HG03354 (cell line): ENCODE measurements around the gene CPSF2.

Experiments used
- ATAC-seq: cut with Tn5 transposase; IDR thresholded peaks from one replicate; pipeline ENCODE4 v1.9.1; 2021; ENCODE audit warnings: mild to moderate bottlenecking; ENCODE audit not compliant: unreplicated experiment, poor library complexity, severe bottlenecking

CPSF2 gene

DNA sequence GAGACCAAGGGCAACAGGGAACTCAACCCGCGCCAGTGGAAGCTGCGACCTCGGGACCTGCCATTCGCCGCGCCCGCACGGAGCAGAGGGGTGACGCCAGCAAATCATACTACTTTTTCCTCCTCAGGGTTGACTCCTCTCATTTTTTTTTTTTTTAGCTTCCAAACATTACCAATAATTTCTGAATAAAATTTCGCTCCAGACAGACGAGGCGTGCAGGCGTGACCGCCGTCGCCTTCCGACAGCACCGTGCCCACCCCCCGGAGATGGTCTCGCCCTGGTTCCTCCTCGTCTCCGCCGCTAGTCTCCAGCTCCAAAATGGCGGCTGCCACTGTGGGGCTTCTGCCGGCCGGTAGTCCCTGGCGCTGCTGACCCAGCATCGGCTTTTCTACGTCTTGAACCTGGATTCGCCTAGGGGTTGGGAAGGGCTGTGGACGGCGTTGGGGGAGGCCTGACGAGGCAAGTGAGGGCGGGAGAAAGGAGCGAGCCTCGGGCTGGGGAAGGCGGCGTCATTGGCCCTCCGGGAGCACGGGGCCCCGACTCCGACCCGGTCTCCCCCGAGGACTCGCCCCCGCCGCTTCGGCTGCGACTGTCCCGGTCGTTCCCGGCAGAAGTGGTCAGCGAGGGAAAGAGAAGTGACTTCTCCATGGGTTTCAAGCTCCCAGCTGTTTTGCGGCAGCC, at the start of gene CPSF2, which contains the start of gene NDUFB1:
TSS of gene CPSF2 (plus strand) at position 300 of the 681 bp plus-strand sequence. CDS start 9,016 bp downstream, outside the sequence.
TSS of gene NDUFB1 (minus strand) at position 37 of the 681 bp plus-strand sequence. CDS start 4,069 bp downstream, outside the sequence.
- peak; percentile 90 for ATAC-seq

GRCh38 chr14:92074555-92074954, 47.2 kb upstream of the CPSF2 start:
- no peak for ATAC-seq

GRCh38 chr14:92088494-92088893, 33.3 kb upstream of the CPSF2 start:
- no peak for ATAC-seq

DNA sequence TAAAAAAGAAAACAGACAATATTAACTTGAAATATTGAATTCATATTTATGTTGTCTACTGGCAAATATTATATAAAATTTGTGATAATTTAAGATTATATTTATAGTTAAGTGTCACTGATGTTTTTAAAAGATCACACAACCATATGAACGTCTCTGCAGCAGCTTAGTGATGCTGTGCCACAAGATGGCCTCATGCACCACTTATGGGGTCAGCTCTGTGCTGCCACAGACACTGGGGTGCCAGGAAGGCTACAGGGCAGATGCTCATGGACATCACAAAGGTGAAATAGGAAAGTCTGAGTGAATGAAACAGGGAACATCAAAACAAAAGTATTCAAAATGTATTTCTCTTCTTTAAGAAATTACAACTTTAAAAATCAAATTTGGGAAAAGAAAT, 28.4 kb upstream of the CPSF2 start:
- ATAC-seq, result no peak

DNA sequence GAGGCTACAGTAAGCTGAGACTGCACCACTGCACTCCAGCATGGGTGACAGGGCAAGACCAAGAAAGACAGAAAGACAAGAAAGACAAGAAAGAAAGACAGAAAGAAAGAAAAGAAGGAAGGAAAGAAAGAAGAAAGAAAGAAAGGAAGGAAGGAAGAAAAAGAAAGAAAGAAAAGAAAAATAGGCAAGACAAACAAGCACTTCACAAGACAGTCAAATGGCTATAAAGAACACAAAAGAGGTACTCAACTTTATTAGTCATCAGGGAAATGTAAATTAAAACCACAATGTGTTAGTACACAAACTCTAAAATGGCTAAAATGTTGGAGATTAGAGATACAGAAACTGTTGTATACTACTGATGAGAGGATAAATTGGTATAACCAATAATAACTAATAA, 22.0 kb upstream of the CPSF2 start:
- ATAC-seq, result no peak

GRCh38 chr14:92103363-92103989, 18.3 kb upstream of the CPSF2 start:
- no peak for ATAC-seq

- peak; percentile 1 for ATAC-seq
Observed at GRCh38 chr14:92105073-92105892, 16.5 kb upstream of the CPSF2 start.

- ATAC-seq, result no peak
Observed at GRCh38 chr14:92105893-92106142, 16.0 kb upstream of the CPSF2 start.

GRCh38 chr14:92106143-92106926, 15.4 kb upstream of the CPSF2 start, which contains the start of gene ATXN3:
Gene ATXN3 (minus strand): TSS chr14:92106582. CDS start chr14:92106552, 30 bp downstream.
- peak; percentile 91 for ATAC-seq

- ATAC-seq, result no peak
Observed at GRCh38 chr14:92108345-92109254, 13.2 kb upstream of the CPSF2 start.

DNA sequence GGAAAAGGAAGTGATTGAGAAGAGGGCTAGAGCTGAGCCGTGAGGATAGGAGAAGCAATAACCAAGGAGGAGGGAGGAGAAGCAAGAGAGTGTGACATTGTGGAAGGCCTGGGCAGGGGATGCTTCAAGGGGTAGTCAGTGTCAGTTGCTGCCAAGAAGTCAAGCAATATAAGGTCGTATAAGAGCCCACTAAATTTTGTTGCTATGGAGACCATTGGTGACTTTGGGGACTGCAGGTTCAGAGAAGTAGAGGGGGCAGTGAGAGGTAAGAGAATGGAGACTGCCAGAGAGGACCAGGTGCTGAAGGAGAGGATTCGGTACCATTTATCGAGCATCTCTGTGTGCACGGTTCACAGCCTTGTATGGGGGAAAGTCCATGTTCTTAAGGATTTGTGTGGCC, 12.3 kb upstream of the CPSF2 start:
- no peak for ATAC-seq

- ATAC-seq, result peak; percentile 19
Observed at GRCh38 chr14:92121207-92121669, 531 bp upstream of the CPSF2 start.

DNA sequence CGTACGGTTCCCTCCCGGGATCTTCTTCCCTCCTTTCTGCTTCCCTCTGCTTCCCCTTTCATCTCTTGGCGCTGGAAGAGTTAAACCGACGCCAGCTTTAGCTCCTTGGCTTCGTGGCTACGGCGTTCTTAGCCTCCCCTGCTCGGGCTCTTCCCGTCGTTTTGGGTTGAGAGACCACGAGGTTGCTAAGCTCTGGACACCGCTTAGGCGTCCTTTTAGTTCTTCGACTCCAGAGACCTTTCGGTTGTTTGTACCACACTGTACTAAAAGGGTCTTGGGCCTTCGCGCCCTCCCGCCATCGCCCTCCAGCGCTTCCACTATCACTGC, 545 bp downstream of the CPSF2 start:
- ATAC-seq, result peak; percentile 19

DNA sequence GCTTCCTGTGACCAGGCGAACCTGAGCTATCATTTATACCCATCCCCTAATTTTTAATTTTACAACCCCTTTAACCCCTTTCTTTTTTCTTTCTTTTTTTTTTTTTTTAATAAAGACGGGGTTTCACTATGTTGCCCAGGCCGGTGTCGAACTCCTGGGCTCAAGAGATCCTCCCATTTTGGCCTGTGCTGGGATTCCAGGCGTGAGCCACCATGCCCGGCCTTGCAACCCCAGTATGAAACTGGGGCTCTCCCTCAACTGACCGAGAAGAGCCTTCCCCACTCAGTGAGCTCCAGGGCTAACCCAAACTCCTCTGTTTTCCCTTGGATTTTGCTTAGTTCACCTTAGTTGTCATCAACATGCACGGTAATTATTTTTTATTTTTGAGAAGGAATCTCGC, 992 bp downstream of the CPSF2 start:
- no peak for ATAC-seq

DNA sequence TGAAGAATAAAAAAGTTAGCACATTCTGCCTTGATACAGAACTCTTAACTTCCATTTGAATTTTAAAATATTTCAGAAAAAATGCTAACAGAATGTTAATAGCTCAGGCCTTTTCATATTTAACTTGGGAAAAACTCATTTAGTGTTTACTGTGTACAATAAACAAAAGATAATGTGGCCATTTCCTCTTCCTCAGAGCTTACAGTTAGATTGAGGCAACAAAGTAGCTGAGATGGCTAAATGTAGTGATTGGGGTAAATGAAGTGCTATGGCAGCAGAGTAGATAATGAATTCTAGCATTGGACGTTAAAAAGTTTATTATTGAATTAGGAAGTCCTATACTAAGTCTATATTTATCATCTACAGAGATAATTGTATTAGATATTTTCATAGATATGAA, 12.7 kb downstream of the CPSF2 start:
- no peak for ATAC-seq

DNA sequence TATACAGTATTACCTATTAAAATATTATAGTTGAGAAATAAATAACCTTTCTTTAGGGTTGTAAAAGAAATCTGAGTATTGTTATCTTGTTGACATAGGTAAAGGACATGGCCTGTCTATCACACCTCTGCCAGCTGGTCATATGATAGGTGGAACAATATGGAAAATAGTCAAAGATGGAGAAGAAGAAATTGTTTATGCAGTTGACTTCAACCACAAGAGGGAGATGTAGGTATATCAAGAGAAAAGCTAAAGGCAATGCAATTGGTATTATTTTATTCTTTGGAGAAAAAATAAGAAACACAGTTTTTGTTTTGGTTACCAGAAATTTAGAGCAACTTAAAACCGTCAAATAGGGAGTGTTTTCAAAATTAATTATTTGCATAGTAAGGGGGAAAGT, 13.5 kb downstream of the CPSF2 start:
- ATAC-seq, result no peak

GRCh38 chr14:92143309-92143708, 21.5 kb downstream of the CPSF2 start:
- no peak for ATAC-seq

DNA sequence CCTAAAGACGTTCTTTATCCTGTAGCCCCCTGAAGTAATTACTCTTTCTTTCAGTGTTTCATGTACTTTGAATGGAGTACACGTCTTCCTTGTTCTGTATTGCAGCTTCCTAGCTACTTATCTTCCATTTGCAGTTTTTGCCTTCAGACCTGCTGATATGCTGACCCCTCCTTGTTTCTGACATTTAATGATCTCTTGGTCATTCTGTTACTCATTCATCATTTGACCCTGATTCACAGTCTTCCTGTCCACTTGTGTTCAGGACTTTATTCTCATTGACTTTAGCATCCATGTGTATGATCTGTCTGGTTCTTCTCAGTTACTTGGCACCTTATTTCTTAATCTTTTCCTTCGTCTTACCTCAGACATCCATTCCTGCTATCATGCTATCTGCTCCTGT, 22.2 kb downstream of the CPSF2 start:
- ATAC-seq, result no peak

GRCh38 chr14:92144708-92145107, 22.9 kb downstream of the CPSF2 start:
- no peak for ATAC-seq
